Measurements from ENCODE around the gene SELENOS.

SELENOS gene

DNA sequence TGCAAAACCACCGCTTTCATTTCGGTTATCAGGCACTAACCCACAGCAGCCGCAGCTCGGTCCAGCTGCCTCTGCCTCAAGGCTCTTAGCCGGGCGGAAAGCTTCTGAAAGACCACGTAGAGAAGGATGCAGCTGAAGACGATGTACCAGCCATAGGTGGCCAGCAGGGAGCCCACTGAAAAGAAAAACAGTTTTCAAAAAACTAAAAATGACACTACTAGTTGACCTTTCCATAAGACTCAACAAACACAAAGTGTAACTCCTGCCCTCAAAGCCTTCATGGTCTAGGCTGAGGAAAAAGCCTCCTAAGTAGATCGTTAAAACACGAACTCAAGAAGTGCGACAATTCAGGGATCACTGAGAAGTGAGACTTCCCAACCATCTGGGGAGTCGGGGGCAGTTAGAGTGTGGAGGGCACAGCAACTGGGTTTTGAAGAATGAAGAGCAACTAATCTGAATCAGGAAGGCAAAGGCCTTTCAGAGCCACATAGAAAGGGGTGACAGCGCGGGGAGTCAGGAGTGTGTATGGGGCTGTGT lies 716 bp downstream of the SELENOS start:
- peak; percentile 76 for ATAC-seq
- TF ChIP-seq, protein P1, sequence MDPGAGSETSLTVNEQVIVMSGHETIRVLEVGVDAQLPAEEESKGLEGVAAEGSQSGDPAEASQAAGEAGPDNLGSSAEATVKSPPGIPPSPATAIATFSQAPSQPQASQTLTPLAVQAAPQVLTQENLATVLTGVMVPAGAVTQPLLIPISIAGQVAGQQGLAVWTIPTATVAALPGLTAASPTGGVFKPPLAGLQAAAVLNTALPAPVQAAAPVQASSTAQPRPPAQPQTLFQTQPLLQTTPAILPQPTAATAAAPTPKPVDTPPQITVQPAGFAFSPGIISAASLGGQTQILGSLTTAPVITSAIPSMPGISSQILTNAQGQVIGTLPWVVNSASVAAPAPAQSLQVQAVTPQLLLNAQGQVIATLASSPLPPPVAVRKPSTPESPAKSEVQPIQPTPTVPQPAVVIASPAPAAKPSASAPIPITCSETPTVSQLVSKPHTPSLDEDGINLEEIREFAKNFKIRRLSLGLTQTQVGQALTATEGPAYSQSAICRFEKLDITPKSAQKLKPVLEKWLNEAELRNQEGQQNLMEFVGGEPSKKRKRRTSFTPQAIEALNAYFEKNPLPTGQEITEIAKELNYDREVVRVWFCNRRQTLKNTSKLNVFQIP (CRISPR knock-in tag; IDR thresholded peaks at IDR 0.05; ENCODE audit: borderline replicate concordance, low read depth), result no peak
- TF ChIP-seq ZNF565 (CRISPR knock-in tag; conservative IDR thresholded peaks at IDR 0.05; ENCODE audit: low read depth), result no peak
- no peak for TF ChIP-seq ISL1 (CRISPR knock-in tag; IDR thresholded peaks at IDR 0.05)
- TF ChIP-seq OSR1 (CRISPR knock-in tag; IDR thresholded peaks at IDR 0.05), result no peak

DNA sequence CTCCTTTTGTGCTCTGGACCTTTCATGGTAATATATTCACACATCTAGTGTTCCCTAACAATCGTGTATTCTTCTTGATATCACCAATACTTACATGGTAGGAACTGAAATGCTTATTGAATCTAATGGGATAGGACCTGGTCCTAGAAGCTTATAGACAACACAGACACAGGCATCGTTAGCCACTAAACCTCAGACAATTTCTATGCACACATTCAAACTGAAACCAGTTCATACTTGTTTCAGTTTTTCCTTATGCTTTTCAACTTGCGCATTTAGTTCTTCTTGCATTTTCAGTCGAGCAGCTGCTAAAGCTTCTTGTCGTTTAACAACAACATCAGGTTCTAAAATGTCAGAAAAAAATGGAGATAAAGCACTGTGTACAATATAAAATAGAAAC lies 2.3 kb downstream of the SELENOS start:
- no peak for TF ChIP-seq ZFP3 (CRISPR knock-in tag; IDR thresholded peaks at IDR 0.05)
- TF ChIP-seq, protein P2, sequence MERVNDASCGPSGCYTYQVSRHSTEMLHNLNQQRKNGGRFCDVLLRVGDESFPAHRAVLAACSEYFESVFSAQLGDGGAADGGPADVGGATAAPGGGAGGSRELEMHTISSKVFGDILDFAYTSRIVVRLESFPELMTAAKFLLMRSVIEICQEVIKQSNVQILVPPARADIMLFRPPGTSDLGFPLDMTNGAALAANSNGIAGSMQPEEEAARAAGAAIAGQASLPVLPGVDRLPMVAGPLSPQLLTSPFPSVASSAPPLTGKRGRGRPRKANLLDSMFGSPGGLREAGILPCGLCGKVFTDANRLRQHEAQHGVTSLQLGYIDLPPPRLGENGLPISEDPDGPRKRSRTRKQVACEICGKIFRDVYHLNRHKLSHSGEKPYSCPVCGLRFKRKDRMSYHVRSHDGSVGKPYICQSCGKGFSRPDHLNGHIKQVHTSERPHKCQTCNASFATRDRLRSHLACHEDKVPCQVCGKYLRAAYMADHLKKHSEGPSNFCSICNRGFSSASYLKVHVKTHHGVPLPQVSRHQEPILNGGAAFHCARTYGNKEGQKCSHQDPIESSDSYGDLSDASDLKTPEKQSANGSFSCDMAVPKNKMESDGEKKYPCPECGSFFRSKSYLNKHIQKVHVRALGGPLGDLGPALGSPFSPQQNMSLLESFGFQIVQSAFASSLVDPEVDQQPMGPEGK (CRISPR knock-in tag; IDR thresholded peaks at IDR 0.05; ENCODE audit: borderline replicate concordance), result no peak
- TF ChIP-seq, protein P3, sequence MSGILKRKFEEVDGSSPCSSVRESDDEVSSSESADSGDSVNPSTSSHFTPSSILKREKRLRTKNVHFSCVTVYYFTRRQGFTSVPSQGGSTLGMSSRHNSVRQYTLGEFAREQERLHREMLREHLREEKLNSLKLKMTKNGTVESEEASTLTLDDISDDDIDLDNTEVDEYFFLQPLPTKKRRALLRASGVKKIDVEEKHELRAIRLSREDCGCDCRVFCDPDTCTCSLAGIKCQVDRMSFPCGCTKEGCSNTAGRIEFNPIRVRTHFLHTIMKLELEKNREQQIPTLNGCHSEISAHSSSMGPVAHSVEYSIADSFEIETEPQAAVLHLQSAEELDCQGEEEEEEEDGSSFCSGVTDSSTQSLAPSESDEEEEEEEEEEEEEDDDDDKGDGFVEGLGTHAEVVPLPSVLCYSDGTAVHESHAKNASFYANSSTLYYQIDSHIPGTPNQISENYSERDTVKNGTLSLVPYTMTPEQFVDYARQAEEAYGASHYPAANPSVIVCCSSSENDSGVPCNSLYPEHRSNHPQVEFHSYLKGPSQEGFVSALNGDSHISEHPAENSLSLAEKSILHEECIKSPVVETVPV (CRISPR knock-in tag; IDR thresholded peaks at IDR 0.05), result no peak
- no peak for TF ChIP-seq OSR1 (CRISPR knock-in tag; IDR thresholded peaks at IDR 0.05)
- TF ChIP-seq ZC3H10 (CRISPR knock-in tag; IDR thresholded peaks at IDR 0.05), result no peak
- no peak for TF ChIP-seq TOX (CRISPR knock-in tag; IDR thresholded peaks at IDR 0.05; ENCODE audit: borderline replicate concordance)
- no peak for TF ChIP-seq ZNF70 (CRISPR knock-in tag; IDR thresholded peaks at IDR 0.05)
- no peak for TF ChIP-seq SNAI2 (CRISPR knock-in tag; IDR thresholded peaks at IDR 0.05)
- TF ChIP-seq, protein P4, sequence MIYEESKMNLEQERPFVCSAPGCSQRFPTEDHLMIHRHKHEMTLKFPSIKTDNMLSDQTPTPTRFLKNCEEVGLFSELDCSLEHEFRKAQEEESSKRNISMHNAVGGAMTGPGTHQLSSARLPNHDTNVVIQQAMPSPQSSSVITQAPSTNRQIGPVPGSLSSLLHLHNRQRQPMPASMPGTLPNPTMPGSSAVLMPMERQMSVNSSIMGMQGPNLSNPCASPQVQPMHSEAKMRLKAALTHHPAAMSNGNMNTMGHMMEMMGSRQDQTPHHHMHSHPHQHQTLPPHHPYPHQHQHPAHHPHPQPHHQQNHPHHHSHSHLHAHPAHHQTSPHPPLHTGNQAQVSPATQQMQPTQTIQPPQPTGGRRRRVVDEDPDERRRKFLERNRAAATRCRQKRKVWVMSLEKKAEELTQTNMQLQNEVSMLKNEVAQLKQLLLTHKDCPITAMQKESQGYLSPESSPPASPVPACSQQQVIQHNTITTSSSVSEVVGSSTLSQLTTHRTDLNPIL (CRISPR knock-in tag; IDR thresholded peaks at IDR 0.05; ENCODE audit: low read depth), result no peak
- TF ChIP-seq ESRRG (CRISPR knock-in tag; IDR thresholded peaks at IDR 0.05), result no peak
- no peak for TF ChIP-seq RARB (CRISPR knock-in tag; IDR thresholded peaks at IDR 0.05)
- TF ChIP-seq PPARA (CRISPR knock-in tag; IDR thresholded peaks at IDR 0.05; ENCODE audit: borderline replicate concordance), result no peak
- TF ChIP-seq, protein P1 (CRISPR knock-in tag; IDR thresholded peaks at IDR 0.05; ENCODE audit: borderline replicate concordance, low read depth), result no peak
- no peak for TF ChIP-seq GLIS3 (CRISPR knock-in tag; IDR thresholded peaks at IDR 0.05)
- no peak for TF ChIP-seq BACH2 (CRISPR knock-in tag; IDR thresholded peaks at IDR 0.05; ENCODE audit: borderline replicate concordance)
- TF ChIP-seq ZNF8 (CRISPR knock-in tag; IDR thresholded peaks at IDR 0.05), result no peak
- TF ChIP-seq CSDC2 (CRISPR knock-in tag; IDR thresholded peaks at IDR 0.05), result no peak
- TF ChIP-seq ZFP30 (CRISPR knock-in tag; IDR thresholded peaks at IDR 0.05), result no peak
- no peak for TF ChIP-seq TCF4 (CRISPR knock-in tag; IDR thresholded peaks at IDR 0.05; ENCODE audit: borderline replicate concordance)
- no peak for TF ChIP-seq ARNTL (CRISPR knock-in tag; IDR thresholded peaks at IDR 0.05; ENCODE audit: borderline replicate concordance, low read depth)
- no peak for ATAC-seq

DNA sequence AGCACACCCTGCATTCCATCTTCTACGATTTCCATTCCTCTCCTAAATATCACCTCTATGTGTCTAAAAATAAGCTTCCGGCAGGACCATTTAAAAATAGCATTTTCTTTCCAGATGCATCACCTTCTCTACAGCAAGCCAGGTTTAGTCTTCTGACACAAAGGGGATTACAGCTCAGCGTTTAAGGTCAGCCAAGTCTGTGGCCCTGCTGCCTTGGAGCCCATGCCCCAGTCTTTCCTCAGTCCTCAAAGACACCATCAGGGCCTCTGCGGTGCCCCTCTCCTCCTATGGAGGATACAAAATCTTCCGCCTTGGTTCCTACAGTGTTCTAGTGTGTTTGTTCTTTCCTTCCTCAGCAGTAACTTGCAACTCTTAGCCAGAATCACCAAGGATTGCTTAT lies 3.8 kb downstream of the SELENOS start:
- no peak for ATAC-seq
- no peak for TF ChIP-seq ARNTL (CRISPR knock-in tag; IDR thresholded peaks at IDR 0.05; ENCODE audit: borderline replicate concordance, low read depth)
- TF ChIP-seq ISL1 (CRISPR knock-in tag; IDR thresholded peaks at IDR 0.05), result no peak
- TF ChIP-seq ESRRG (CRISPR knock-in tag; IDR thresholded peaks at IDR 0.05), result no peak
- TF ChIP-seq ZNF8 (CRISPR knock-in tag; IDR thresholded peaks at IDR 0.05), result no peak
- TF ChIP-seq, protein P1 (CRISPR knock-in tag; IDR thresholded peaks at IDR 0.05; ENCODE audit: borderline replicate concordance, low read depth), result no peak
- no peak for TF ChIP-seq OSR1 (CRISPR knock-in tag; IDR thresholded peaks at IDR 0.05)
- TF ChIP-seq, protein P4 (CRISPR knock-in tag; IDR thresholded peaks at IDR 0.05; ENCODE audit: low read depth), result no peak
- TF ChIP-seq, protein P5, sequence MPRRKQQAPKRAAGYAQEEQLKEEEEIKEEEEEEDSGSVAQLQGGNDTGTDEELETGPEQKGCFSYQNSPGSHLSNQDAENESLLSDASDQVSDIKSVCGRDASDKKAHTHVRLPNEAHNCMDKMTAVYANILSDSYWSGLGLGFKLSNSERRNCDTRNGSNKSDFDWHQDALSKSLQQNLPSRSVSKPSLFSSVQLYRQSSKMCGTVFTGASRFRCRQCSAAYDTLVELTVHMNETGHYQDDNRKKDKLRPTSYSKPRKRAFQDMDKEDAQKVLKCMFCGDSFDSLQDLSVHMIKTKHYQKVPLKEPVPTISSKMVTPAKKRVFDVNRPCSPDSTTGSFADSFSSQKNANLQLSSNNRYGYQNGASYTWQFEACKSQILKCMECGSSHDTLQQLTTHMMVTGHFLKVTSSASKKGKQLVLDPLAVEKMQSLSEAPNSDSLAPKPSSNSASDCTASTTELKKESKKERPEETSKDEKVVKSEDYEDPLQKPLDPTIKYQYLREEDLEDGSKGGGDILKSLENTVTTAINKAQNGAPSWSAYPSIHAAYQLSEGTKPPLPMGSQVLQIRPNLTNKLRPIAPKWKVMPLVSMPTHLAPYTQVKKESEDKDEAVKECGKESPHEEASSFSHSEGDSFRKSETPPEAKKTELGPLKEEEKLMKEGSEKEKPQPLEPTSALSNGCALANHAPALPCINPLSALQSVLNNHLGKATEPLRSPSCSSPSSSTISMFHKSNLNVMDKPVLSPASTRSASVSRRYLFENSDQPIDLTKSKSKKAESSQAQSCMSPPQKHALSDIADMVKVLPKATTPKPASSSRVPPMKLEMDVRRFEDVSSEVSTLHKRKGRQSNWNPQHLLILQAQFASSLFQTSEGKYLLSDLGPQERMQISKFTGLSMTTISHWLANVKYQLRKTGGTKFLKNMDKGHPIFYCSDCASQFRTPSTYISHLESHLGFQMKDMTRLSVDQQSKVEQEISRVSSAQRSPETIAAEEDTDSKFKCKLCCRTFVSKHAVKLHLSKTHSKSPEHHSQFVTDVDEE (CRISPR knock-in tag; IDR thresholded peaks at IDR 0.05), result no peak
- no peak for TF ChIP-seq SNAI2 (CRISPR knock-in tag; IDR thresholded peaks at IDR 0.05)
- TF ChIP-seq GLIS3 (CRISPR knock-in tag; IDR thresholded peaks at IDR 0.05), result no peak
- no peak for TF ChIP-seq TOX (CRISPR knock-in tag; IDR thresholded peaks at IDR 0.05; ENCODE audit: borderline replicate concordance)
- TF ChIP-seq ZFP30 (CRISPR knock-in tag; IDR thresholded peaks at IDR 0.05), result no peak
- no peak for TF ChIP-seq TCF4 (CRISPR knock-in tag; IDR thresholded peaks at IDR 0.05; ENCODE audit: borderline replicate concordance)
- TF ChIP-seq BACH2 (CRISPR knock-in tag; IDR thresholded peaks at IDR 0.05; ENCODE audit: borderline replicate concordance), result no peak
- TF ChIP-seq ZC3H10 (CRISPR knock-in tag; IDR thresholded peaks at IDR 0.05), result no peak
